Stimulated activated CD4-positive, alpha-beta T cell treated with anti-CD3 and anti-CD28 coated beads, Interleukin-12 subunit alpha, Interleukin-12 subunit beta, amount 100 ng/mL, for 48 hours (primary cell): ENCODE data around the gene DCAF12.
"Not testable (repeated sequence)": the region's sequence is repeated elsewhere in the genome, so short reads cannot be mapped to it uniquely, and the experiment has no call there.

Experiments
- DNase-seq, 3 donors: peaks; one replicate each; pipeline ENCODE4 v3.0.0-alpha.2; 2020; ENCODE audit warnings: low read depth in 2 of 3, low spot score in 1 of 3

DCAF12 gene

DNA sequence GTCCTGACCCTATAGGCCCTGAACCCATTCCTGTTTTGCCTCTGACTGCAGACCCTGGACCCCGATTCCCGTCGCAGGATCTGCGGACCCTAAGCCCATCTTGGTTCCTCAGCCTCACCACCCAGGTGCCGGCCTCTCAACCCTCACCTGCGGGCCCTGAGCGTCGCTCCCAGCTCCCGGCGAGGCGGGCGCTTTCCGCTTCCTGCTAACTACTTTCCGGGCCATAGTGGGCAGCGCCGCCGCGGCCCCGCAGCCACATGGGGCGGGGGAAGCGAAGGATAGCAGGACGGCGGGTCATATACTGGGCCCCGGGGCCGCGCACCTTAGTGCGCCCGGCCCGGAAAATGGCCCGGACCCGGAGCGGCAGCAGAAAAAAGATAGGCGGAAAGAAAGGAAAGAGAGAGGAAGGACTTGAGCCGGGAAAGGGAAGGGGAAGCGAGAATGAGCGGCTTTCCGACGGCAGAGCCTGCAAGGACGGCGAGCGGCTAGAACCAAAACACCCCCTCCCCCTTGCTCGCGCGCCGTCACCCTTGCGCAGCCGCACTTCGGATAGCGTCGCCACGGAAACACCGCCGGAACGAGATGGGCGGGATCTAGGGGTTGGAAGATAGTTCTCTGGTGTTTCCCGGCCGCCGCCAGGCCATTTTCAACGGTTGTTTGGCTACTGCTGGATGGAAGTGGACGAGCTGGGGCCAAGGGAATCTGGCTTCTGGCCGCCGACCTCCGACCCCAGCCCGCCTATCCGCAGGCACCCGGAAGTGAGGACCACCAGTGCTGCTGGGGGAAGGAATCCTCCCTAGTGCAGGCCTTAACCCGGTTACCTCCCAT, at the start of gene DCAF12:
DCAF12 (minus strand) TSS at position 492 of the 828 bp plus-strand sequence; CDS start at position 225, 267 bp downstream.
- peak; percentile 82 to 85 (median 83) for DNase-seq

DNA sequence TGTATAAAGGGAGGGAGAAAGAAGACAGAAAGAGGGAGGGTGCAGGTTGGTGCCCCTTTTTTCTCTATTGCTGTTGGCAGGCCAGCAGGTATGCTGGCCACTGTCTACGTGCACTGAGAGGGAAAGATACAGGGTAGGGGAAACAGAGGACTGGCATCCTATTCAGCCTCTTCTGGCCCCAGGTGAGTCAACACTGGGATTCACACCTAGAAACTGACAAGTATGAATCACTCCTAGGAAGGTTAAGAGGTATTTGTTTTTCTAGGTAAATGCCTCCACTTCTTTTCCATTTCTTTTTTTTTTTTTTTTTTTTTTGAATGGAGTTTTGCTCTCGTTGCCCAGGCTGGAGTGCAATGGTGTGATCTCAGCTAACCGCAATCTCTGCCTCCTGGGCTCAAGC, 49.6 kb upstream of the DCAF12 start:
- DNase-seq = no peak

GRCh38 chr9:34171753-34172535, 45.4 kb upstream of the DCAF12 start:
- DNase-seq = no peak

DNA sequence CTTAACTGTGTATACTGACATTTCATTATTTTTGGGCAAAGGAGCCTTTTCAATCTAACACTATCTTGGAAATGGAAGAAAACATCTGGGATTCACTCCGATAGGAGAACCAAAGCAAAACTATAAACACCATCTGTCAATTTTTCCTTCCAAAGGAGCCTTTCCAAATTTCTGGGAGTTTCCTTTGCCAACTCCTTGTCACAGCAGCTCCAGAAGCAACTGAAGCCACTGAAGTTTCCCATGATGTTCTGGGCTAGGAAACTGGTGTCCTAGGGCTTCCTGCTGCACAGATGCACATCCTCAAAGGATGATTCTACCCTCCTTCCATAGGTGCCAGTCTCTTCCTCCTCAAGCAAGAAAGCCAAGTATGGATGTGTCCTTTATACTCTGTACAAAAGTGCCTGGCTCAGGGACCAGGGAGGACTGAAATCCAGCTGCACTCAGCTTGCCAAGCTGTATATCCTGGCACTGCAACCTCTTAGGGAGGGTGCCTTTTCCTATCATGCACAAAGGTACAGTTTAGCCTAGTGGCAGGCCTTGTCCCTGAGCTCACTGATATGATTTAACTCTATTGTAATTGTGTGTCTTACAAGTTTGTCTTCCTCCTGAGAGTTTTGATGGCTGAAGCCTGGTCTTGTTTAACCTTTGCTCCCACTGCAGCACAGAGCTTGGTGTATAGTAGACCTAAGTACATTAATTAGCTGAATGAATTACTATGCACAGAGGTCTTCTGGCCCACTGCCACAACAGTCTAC, 43.9 kb upstream of the DCAF12 start:
- no peak for DNase-seq

DNA sequence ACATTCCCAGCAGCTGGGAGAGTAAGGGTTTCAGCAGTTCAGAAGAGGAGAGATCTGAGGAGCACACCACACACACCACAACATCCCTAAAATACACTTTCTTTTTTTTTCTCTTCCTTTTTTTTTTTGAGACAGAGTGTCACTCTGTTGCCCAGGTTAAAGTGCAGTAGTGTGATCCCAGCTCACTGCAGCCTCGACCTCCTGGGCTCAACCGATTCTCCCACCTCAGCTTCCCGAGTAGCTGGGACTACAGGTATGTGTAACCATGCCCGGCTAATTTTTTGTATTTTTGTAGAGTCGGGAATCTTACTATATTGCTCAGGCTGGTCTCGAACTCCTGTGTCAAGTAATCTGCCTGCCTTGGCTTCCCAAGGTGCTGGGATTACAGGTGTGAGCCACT, 42.6 kb upstream of the DCAF12 start:
- no peak for DNase-seq

- DNase-seq = no peak
These were observed 36.9 kb upstream of the DCAF12 start for GRCh38 chr9:34163434-34163833.

DNA sequence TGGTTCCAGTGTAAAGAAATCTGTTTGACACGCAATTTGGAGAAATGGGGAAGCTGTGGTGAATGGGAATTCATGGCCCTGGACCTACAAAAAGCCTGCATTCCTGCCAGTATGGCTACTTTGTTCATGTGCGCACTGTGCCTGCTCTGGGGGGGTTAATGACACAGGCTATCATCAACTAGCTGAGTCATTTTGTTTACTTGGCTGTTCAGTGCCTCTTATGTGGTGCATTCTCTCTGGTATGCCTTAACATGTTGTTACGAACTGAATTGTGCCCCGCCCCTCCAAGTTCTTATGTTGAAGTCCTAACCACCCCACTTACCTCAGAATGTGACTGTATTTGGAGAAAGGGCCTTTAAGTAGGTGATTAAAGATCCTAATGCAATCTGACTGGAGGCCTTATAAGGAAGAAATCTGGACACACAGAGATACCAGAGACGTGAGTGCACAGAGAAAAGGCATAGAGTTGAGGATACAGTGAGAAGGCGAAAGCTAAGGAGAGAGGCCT, 31.9 kb upstream of the DCAF12 start:
- DNase-seq = no peak

DNA sequence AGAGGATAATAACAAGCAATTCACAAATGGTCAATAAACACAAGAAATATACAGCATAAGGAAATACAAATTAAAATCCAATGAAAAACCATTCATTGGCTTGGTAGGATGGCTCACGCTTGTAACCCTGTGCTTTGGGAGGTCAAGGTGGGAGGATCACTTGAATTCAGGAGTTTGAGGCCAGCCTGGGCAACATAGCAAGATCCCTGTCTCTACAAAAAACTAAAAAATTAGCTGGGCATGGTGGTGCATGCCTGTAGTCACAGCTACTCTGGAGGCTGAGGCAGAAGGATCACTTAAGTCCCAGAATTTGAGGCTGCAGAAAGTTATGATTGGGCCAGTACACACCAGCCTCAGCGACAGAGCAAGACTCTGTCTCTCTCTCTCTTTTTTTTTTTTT, 31.4 kb upstream of the DCAF12 start:
- no peak for DNase-seq

- DNase-seq = no peak
These were observed 30.8 kb upstream of the DCAF12 start for GRCh38 chr9:34157318-34157717.

- DNase-seq = no peak
These were observed 27.6 kb upstream of the DCAF12 start for GRCh38 chr9:34154057-34154456.

DNA sequence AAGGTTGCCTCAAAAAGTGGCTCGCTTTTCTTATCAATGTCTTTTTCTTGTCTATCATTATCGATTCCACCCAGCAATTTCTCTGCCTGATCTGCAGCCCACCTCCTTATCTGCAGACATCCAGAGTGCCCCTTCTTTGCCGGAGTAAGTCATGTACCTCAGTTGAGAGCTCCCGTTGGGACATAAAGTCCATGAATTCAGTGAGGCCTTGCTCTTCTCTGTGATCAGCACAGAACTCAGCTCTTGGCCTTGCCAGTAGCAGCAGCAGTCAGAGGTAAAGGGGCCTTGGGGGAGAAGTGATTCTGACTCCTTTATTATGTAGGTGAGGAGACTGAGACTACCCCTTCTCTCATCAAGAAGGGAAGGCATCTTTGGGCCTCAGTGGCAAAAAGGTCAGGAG, 24.9 kb upstream of the DCAF12 start:
- no peak for DNase-seq

DNA sequence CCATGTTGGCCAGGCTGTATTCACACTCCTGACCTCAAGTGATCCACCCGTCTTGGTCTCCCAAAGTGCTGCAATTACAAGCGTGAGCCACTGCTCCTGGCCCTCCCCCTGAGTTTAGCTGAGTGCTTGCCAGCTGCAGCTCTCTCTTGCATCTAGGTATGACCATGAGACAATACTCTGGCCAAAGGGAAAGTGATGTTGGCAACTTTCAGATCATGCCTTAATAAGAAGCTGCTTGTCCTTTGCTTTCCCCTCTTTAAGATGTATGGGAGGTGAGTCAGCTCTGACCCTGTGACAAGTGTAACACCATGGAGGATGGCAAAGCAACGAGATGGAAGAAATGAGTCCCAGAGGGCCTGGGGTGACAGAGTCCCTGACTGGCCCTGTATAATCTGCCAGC, 18.7 kb upstream of the DCAF12 start:
- no peak for DNase-seq

GRCh38 chr9:34143116-34143515, 16.6 kb upstream of the DCAF12 start:
- no peak for DNase-seq

DNA sequence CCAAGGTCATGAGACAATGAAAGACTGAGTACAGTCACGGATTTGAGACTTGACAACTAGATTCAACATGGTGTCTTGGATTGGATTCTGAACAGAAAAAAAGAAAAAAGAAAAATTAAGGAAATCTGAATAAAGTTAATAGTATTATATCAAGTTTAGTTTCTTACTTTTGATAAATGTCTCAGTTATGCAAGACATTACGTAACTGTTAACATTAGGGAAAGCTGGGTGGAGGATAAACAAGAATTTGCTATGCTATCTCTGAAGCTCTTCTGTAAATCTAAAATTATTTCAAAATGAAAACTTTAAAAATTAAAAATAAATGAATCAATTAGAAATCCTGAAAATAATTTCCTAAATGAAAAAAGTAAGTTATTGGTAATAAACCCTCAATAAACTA, 14.4 kb upstream of the DCAF12 start:
- DNase-seq = no peak

DNA sequence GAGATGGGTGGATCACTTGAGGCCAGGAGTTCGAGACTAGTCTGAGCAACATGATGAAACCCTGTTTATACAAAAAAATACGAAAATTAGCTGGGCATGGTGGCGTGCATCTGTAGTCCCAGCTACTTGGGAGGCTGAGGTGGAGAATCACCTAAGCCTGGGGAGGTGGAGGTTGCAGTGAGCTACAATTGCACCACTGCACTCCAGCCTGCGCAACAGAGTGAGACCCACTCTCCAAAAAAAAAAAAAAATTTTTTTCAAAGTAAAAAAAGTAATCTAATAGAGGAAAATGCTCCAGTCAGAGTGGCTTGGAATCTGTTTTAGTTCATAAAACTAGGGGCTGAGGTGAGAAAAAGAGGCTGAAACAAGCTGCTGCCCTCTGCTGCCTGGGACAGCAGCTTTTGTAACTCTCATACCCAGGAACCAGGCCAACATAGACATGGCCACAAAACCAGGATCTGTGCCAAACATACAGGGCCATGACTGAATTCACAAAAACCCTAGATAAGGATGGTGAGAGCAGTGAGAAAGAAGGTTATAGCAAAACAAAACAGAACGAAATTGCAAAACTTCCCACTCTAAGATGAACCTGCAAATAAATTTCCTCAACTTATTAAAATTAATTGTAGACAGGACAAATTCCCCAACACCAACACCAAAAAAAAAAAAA, 13.1 kb upstream of the DCAF12 start:
- no peak for DNase-seq

- not testable (repeated sequence) for DNase-seq
These were observed 12.1 kb upstream of the DCAF12 start for GRCh38 chr9:34138644-34139043.

DNA sequence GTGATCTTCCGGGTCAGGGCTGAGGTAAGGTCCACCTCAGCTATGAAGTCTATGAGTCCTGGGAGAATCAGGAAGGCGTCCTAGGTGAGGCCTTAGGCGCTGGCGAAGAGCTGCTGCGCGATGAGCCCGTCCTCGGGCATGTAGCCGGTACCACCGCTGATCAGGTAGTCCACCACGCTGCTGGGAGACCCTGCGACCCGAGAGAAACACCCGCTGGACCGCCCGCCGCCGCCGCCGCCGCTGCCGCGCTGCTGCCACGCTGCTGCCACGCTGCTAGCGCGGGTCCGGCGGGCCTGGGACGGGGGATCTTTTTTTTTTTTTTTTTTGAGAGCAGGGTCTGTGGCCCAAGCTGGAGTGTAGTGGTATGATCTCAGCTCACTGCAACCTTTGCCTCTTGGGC, 8.0 kb upstream of the DCAF12 start:
- DNase-seq = no peak

- DNase-seq = no peak
These were observed 7.0 kb upstream of the DCAF12 start for GRCh38 chr9:34133436-34133949.

DNA sequence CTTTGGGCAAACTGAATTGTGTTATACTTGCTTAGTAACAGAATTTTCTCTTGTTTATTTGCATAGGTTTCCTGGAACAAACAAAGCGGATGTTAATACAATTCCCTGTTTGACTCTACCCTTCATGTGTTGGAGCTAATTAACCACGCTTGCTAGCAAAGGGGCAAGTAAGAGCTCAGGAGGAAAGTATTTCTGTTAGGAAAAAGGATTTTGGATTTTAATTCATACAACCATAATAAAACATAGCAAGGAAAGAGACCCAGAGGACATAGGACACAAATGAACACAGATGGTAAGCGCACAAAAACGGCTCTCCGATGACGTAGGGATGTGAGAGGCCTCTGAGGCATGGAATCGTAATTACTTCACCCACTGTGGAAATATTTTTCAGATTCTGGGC, 5.1 kb upstream of the DCAF12 start:
- no peak for DNase-seq

DNA sequence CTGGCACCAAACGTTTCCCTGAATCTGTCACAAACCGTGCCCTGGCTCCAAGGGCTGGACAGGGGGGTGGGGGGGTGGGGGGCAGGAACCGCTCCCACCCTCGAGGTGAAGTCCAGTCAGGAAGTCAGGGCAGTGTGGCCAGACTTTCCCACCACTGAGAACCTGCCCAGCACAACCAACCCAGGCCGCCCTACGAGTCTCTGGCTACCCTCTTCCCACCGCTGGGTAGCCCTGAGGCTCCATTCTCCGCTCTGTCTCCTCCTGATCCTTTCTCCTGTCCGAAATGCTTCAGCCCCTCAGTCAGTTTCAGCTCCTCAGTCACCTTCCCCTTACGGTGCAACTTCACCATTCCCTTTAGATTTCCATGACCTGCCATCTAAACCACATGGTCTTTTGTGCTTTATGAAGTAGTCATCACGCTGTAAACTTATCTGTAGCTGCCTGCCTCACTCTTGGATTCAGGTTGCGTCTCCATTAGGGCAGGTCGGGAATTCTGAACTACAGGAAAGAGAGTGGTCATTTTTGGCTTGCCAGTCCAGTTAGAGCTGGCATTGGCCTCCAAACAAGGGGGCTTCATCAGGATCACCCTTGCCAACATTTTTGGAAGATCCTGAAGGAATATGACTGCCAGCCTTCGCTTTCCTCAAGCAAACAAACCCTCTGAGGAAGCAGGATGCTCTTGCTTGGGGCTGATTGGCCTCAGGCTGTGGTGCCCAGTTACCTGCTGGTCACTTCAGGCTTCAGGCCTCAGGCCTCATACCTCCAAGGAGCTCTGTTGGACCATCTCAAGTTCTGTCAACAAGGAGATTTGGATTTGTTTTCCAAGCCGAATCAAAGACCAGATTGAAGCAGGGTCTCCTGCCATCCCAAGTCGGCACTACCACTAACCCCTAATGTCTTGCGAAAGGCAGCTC, 794 bp upstream of the DCAF12 start:
- DNase-seq = no peak
